ENCODE measurements around the gene TGIF2.
A peak's percentile ranks its signal among the peaks of the same experiment; 100 is the strongest.

Gene TGIF2

GRCh38 chr20:36573798-36574365 is 485 bp downstream of the TGIF2 start (continued):
- no peak for TF ChIP-seq ZNF48 (tag by site-specific recombination; IDR thresholded peaks at IDR 0.05)
- TF ChIP-seq ZNF571 (tag by site-specific recombination; IDR thresholded peaks at IDR 0.05), result no peak
- TF ChIP-seq ZNF221 (tag by site-specific recombination; IDR thresholded peaks at IDR 0.05; ENCODE audit: borderline replicate concordance), result no peak
- no peak for TF ChIP-seq KLF16 (tag by site-specific recombination; IDR thresholded peaks at IDR 0.05)
- TF ChIP-seq ZNF610 (tag by site-specific recombination; IDR thresholded peaks at IDR 0.05; ENCODE audit: borderline replicate concordance), result no peak
- TF ChIP-seq ZNF266 (tag by site-specific recombination; IDR thresholded peaks at IDR 0.05; ENCODE audit: low read depth), result no peak
- TF ChIP-seq ZNF202 (tag by site-specific recombination; IDR thresholded peaks at IDR 0.05; ENCODE audit: borderline replicate concordance), result no peak
- TF ChIP-seq SCRT1 (tag by site-specific recombination; IDR thresholded peaks at IDR 0.05; ENCODE audit: borderline replicate concordance), result no peak
- peak; percentile 77 for TF ChIP-seq PATZ1 (tag by site-specific recombination; IDR thresholded peaks at IDR 0.05)
- no peak for TF ChIP-seq GLI2 (tag by site-specific recombination; IDR thresholded peaks at IDR 0.05; ENCODE audit: borderline replicate concordance, low read depth)
- TF ChIP-seq KLF1 (tag by site-specific recombination; IDR thresholded peaks at IDR 0.05), result no peak
- no peak for TF ChIP-seq ZFP37 (tag by site-specific recombination; IDR thresholded peaks at IDR 0.05)
- TF ChIP-seq BCL11B (tag by site-specific recombination; IDR thresholded peaks at IDR 0.05; ENCODE audit: low read depth), result no peak
- no peak for TF ChIP-seq ZNF302 (tag by site-specific recombination; IDR thresholded peaks at IDR 0.05; ENCODE audit: low read depth)
- TF ChIP-seq, protein P1, sequence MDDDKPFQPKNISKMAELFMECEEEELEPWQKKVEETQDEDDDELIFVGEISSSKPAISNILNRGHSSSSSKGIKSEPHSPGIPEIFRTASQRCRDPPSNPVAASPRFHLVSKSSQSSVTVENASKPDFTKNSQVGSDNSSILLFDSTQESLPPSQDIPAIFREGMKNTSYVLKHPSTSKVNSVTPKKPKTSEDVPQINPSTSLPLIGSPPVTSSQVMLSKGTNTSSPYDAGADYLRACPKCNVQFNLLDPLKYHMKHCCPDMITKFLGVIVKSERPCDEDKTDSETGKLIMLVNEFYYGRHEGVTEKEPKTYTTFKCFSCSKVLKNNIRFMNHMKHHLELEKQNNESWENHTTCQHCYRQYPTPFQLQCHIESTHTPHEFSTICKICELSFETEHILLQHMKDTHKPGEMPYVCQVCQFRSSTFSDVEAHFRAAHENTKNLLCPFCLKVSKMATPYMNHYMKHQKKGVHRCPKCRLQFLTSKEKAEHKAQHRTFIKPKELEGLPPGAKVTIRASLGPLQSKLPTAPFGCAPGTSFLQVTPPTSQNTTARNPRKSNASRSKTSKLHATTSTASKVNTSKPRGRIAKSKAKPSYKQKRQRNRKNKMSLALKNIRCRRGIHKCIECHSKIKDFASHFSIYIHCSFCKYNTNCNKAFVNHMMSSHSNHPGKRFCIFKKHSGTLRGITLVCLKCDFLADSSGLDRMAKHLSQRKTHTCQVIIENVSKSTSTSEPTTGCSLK (tag by site-specific recombination; IDR thresholded peaks at IDR 0.05), result no peak
- TF ChIP-seq ZNF600 (tag by site-specific recombination; IDR thresholded peaks at IDR 0.05), result no peak
- TF ChIP-seq TSHZ1 (tag by site-specific recombination; IDR thresholded peaks at IDR 0.05; ENCODE audit: borderline replicate concordance), result no peak
- TF ChIP-seq ZNF174 (tag by site-specific recombination; IDR thresholded peaks at IDR 0.05), result no peak
- TF ChIP-seq ZEB2 (tag by site-specific recombination; IDR thresholded peaks at IDR 0.05), result 0 out of 2 replicates have a peak, but pooled peaks have one; percentile 3
- TF ChIP-seq, protein P2, sequence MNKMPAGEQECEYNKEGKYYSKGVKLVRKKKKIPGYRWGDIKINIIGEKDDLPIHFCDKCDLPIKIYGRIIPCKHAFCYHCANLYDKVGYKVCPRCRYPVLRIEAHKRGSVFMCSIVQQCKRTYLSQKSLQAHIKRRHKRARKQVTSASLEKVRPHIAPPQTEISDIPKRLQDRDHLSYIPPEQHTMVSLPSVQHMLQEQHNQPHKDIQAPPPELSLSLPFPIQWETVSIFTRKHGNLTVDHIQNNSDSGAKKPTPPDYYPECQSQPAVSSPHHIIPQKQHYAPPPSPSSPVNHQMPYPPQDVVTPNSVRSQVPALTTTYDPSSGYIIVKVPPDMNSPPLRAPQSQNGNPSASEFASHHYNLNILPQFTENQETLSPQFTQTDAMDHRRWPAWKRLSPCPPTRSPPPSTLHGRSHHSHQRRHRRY (tag by site-specific recombination; IDR thresholded peaks at IDR 0.05), result no peak
- TF ChIP-seq ZNF2 (tag by site-specific recombination; IDR thresholded peaks at IDR 0.05), result no peak
- no peak for TF ChIP-seq ZNF354C (tag by site-specific recombination; IDR thresholded peaks at IDR 0.05; ENCODE audit: borderline replicate concordance, low read depth)
- TF ChIP-seq ZNF426 (tag by site-specific recombination; IDR thresholded peaks at IDR 0.05), result no peak
- TF ChIP-seq, protein P3, sequence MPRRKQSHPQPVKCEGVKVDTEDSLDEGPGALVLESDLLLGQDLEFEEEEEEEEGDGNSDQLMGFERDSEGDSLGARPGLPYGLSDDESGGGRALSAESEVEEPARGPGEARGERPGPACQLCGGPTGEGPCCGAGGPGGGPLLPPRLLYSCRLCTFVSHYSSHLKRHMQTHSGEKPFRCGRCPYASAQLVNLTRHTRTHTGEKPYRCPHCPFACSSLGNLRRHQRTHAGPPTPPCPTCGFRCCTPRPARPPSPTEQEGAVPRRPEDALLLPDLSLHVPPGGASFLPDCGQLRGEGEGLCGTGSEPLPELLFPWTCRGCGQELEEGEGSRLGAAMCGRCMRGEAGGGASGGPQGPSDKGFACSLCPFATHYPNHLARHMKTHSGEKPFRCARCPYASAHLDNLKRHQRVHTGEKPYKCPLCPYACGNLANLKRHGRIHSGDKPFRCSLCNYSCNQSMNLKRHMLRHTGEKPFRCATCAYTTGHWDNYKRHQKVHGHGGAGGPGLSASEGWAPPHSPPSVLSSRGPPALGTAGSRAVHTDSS (tag by site-specific recombination; IDR thresholded peaks at IDR 0.05), result no peak
- no peak for TF ChIP-seq ELK4 (IDR thresholded peaks at IDR 0.05; ENCODE audit: borderline replicate concordance, low read depth, low read length)
- TF ChIP-seq KLF7 (tag by site-specific recombination; IDR thresholded peaks at IDR 0.05; ENCODE audit: borderline replicate concordance), result no peak
- no peak for TF ChIP-seq ZNF184 (tag by site-specific recombination; IDR thresholded peaks at IDR 0.05)
- TF ChIP-seq TCF7L2 (IDR thresholded peaks at IDR 0.05; ENCODE audit: borderline replicate concordance, low read depth, low read length), result no peak
